HG02852 (cell line): ENCODE measurements around the gene MRFAP1L1.

Experiments used
- ATAC-seq: cut with Tn5 transposase; IDR thresholded peaks from one replicate; pipeline ENCODE4 v1.9.1; 2021; ENCODE audit warnings: mild to moderate bottlenecking, moderate library complexity; ENCODE audit not compliant: unreplicated experiment

Gene MRFAP1L1

DNA sequence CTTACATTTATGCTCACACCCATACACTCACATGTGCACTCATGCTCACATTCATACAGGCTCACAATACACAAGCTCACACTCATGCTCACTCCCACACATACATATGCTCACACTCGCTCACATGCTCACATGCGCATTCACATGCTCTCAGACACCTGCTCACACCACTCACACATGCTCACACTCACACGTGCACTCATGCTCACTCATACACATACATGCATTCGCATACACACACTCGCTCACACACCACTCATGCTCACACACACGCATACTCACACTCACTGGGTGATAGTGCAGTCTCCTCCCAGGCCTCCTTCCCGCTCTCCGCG lies 44.4 kb downstream of the MRFAP1L1 start:
- ATAC-seq, result no peak

DNA sequence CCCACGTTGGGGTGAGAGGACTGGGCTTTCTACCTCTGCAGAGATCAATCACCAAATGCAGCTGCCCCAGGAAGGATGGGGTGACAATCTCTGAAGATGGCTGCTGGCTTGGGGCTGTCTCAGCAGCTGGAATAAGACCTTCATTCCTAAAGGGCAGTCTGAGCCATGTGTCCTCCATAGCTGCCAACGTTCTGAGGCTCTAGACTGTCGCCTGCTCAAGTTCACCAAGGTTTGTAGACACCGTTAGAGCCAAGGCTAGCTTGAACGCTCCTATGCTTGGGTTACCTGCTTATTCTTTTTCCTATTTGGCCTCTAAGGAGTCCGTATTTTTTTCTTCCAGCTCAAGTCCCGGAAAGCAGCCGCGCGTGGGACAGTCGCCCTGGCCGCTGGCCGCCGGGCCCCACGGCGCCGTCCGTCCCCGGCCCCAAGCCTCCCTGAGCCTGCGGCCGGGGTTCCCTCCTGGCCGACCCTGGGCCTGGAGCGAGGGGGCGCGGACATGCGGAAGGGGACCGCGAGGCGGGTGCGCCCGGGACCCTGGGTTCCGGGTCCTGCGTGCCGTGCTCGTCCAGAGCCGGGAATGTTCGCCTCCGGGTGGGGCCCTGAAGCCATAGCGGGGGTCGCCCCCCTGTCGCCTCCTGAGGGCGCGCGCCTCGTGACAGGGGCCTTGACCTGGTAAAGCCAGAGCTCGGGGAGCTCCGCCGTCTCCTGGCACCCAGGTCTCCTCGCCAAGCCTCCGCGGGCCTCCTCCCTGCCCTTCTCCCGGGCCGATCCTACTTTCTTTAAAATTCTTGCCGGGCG lies 45.9 kb downstream of the MRFAP1L1 start:
- ATAC-seq, result no peak

DNA sequence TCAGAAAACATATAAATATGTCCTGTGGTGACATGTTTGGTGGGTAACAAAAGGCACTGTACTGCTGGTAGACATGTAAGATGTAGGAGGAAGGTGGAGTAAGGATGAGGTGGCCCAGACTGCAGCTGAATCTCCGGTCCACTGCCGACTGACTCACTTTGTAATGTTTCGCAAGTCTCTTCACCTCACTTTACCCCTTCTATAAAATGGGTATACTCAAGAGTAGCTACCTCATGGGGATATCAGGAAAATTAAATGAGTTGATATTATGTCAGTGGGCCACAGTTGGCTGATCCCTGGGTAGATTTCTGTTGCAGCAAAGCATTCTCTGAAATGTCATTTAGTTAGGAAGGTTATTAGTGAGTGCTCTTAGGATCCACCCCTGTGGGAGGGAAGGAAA lies 47.1 kb downstream of the MRFAP1L1 start:
- ATAC-seq, result no peak

DNA sequence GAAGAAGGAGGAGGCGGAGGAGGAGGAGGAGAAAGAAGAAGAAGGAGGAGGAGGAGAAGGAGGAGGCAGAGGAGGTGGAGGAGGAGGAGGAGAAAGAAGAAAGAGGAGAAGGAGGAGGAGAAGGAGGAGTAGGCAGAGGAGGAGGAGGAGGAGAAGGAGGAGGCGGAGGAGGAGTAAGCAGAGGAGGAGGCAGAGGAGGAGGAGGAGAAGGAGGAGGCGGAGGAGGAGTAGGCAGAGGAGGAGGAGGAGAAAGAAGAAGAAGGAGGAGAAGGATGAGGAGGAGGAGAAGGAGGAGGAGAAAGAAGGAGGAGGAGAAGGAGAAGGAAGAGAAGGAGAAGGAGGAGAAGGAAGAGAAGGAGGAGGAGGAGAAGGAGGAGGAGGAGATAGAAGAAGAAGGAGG lies 49.2 kb downstream of the MRFAP1L1 start:
- no peak for ATAC-seq

DNA sequence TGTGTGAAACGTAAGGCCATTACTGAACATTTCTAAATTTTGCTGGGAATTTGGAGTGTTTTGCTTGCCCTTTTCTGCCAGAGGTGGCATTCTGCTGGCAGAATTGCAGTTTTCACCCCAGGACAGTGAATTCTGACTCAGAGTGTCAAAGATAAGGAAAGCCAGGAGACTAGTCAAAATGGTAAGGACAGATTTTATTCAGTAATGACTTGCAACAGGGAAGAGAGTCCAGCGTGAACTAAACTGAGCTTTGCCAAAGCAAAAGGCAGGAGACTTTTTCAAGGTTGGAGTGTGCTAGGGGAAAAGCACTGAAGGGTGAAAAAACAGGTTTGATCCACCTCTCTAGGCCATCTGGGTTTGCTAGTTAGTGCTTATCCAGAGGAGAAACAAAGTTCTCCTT lies 49.8 kb downstream of the MRFAP1L1 start:
- ATAC-seq, result no peak

DNA sequence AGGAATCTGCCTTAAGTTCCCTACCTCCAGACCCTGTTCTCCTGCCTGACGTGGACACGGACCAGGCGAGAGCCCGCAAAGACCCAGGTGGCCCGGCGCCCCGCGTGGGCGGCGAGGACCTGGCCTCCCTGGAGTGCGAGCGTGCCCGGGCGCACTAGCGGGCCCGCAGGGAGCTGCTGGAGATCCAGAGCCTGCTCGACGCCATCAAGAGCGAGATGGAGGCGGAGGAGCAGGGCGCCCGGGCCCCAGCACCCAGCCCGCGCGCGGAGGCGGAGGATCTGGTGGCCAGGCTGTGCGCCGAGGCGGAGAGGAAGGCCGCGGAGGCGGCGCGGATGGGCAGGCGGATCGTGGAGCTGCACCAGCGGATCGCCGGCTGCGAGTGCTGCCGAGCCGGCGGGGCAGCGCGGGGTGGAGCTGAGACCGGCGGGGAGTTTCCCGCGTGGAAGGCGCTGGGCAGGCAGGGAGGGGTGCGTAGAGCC lies 51.0 kb downstream of the MRFAP1L1 start:
- ATAC-seq, result no peak

DNA sequence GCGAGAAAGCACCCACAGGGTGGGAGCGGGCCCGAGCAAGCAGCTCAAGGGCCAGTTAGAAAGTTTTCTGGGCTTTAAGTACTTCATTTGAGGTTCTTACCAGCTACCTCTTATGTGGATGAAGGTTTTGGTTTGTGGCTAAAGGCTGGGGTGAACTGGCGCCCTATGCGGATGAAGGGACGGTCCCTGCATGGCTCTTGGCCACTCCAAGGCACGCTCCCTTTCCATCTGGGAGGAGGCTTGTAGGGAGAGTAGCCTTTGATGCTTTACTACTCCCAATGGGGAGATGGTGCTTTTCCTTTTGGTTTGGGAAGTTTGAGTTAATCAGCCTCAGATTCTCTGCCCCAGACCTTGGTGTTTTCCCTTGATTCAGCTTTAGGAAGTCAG lies 51.5 kb downstream of the MRFAP1L1 start:
- no peak for ATAC-seq
